Skeletal muscle cell (primary cell): ENCODE data around the gene GPSM3.
"Not testable (repeated sequence)": the region's sequence is repeated elsewhere in the genome, so short reads cannot be mapped to it uniquely, and the experiment has no call there.

ENCODE experiments used
- DNase-seq: peaks from one replicate; pipeline ENCODE4 v3.0.0-alpha.2; 2010; ENCODE audit warnings: low read depth
- H3K4me3 ChIP-seq: 2 replicates; pipeline ENCODE4 v1.5.1; 2011; ENCODE audit warnings: low read depth, mild to moderate bottlenecking, control low read depth, low read length, moderate library complexity

The GPSM3 gene

DNA sequence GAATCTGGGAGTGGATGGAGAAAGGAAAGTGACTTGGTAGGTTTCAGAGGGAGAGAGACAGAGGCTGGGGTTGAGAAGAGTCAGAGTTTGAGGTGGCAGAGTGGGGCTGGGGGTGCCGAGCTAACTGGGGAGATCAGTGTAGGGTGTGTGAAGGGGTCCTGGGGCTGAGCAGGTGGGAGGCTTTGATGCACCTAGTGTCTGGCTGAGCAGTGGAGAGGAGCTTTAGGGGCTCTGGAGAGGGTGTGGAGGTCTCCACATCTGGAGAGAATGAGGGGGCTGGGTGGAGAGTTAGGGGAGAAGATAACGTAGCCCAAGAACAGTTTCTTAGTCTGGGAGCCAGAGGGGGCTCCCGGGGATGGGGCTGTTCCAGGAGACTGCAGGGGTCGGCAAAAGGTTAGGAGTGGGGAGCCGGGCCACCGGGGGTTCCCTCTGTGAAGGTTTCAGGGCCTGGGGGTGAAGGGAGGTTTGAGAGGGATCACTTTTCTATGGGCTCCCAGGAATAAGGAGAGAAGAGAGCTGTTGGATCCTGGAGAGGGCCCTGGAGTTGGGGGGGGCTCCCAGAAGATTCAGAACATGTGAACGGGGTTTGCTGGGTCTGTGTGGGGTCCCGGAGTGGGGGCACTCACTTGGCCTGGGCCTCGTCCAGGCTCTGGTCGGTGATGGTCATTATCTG lies 3.2 kb downstream of the GPSM3 start:
- no peak for DNase-seq
- peak overlapping the region; percentile 78 for H3K4me3 ChIP-seq

DNA sequence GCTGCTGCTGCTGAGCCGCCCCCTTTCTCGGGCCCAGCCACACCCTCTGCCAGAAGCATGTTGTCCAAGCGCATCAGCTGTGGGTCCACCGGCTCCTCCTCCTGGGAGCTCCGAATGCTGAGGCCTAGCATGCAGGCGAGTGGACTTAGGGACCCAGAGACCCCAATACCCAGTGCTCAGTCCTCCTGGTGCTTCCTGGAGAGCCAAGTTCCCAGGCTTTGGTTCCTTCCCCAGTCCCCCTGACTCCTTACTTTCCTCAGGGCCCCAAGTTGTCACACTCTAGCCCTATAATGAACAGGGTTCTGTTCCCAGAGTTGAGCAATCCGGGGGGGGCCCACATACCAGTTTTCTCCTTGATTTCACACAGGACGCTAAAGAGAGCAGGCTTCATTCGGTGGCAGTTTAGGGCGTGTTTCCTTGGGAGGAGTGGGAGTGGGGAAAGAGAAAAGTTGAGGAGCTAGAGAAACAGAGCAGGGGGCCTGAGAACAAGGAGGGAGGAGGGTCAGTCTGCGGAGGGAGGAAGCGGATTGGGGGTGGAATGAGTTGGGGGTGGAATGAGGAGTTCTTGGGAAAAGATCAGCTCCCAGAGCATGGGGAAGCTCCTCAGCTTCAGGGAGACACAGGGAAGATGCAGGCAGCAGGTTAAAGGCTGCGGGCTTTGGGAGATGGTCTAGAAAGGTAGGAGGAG lies 3.9 kb downstream of the GPSM3 start:
- H3K4me3 ChIP-seq: peak overlapping the region; percentile 78
- DNase-seq: no peak

DNA sequence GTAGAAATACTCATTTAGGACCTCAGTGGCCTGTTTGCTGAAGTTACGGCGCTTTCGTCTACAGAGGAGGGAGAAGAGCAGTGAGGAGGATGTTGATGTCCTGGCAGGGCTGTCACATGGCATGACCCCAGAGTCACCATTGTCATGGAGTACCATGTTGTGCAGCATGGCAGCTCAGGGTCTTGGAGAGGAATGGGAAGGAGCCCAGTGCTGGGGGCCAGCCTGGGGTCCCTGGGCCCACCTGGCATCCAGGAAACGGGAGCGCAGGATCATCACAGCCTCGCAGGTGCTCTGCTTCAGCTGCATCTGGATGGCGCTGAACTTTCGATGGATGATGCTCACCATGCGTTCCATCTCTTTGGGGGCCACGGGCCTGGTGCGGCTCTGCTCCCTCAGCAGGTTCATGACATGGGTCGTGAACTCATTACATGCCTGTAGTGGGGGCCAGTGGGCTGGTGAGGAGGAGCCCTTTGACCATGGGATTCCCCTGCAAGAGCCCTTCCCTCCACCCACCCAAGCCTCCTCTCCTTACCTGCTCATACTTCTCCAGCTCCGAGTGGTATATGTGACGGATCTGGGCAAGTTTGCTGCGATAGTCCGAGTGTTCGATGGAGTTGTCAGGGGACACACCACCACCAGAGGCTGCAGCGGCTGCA lies 4.6 kb downstream of the GPSM3 start:
- DNase-seq: not testable (repeated sequence)
- peak overlapping the region; percentile 78 for H3K4me3 ChIP-seq

DNA sequence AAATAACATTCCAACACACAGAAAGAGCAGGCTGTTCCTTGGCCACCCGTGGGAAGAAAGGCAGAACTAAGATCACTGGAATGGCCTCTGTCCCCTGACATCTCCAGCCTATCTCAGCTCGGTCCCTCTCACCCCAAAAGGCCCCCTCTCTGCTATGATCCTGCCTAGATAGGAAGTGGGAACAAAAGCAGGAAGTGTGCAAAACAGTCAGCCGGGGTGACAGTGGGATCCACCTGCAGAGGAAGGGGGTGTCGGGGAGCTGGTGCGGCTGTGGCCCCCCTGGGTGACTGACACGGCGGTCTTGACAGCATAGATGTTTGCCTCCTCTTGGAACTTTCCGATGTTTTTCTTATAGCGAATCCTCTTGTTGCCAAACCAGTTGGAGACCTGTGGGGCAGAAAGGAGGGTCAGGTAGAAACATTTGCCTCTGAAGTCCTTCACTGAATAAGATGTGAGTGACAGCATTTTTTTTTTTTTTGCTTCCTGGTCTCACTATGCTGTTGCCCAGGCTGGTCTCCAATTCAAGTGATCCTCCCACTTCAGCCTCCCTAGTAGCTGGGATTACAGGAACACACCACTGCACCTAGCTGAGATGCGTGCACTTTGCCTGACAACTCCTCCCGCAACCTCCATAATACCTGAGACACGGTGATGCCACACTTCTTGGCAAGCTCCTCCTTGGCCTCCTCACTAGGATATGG lies 5.3 kb downstream of the GPSM3 start:
- no peak overlapping the region for H3K4me3 ChIP-seq
- no peak for DNase-seq

DNA sequence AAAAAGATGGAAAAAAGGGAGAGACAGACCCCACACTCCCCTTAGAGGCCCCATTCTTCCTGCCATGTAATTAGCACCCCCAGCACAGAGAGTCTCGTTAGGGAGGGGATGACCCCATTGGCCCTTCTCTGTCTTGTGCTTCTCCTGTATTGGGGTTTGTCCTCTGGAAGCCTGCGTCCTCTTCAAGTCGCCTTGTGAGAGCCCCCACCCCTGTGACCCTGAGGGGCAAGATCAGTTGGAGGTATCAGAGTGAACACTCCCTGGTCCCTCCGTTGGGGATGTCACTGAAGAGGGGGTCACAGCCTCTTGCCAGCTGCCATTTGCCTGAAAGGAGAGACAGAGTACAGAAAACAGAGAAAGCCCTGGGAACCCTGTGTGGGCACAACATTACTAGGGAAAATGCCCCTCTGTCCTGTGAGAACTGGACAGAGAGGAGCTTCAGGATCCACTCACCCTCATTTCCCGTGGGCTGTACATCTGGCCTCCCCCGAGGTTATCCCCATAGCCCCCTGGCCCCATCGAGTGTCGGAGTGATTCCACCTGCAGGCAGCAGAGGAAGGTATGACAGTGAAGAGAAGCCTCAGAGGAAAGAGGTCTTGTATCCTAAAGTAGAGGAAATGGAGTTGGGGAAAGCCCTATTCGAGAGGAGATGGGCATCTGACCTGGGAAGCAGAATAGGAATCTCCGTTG lies 6.1 kb downstream of the GPSM3 start:
- H3K4me3 ChIP-seq, DNase-seq: not testable (repeated sequence)

DNA sequence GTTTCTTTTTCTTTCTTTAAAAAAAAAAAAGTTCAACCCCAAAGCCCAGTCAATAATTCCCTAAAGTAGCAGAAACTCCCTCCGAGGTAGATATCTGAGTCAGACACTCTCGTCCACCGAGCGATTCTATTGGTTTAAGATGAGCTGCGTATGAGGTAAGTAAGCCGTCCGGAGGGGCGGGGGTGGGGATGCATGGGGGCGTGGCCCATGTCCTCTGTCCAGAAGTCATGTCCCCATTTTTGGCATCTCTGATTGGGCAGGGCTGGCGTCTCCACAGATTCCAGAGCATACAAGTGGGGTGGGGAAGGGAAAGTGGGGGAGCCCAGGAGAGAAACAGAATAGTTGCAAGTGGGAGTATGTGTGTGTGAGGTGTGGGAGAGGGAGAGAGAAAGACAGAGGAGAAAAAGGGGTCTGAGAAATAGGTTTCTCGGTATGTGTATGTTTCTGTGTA lies 6.7 kb downstream of the GPSM3 start:
- not testable (repeated sequence) for H3K4me3 ChIP-seq
- DNase-seq: peak; percentile 71

DNA sequence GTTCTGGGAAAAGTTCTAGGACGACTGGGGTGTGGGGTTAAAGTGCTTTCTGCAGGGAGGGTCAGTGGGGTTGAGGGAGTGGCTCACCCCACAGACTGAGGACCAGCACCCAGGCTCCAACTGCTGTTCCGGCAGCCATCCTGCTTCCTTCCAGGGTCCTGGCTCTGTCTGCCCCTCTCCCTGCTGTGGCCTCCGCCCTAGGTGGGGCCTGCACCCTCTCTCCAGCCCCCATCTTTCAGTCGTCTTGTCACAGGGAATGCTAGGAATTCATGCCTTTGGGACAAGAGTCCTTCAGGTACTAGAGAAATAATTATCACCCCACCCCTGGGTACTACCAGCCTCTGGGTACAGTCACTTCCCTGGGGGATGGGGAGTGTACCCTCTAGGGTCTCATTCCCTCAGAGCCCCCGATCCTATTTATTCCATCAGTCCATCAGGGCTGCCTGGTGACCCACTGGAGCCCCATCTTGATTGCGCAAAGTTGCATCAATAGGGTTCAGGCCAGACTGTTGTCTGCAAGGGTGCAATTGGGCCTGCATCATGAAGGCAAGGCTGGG lies 8.3 kb downstream of the GPSM3 start, which contains the start of gene AGER:
TSS of gene AGER (minus strand) at position 170 of the 557 bp plus-strand sequence. CDS start at position 139, 31 bp downstream.
- H3K4me3 ChIP-seq: no peak within 1 kb of the TSS
- DNase-seq: no peak

DNA sequence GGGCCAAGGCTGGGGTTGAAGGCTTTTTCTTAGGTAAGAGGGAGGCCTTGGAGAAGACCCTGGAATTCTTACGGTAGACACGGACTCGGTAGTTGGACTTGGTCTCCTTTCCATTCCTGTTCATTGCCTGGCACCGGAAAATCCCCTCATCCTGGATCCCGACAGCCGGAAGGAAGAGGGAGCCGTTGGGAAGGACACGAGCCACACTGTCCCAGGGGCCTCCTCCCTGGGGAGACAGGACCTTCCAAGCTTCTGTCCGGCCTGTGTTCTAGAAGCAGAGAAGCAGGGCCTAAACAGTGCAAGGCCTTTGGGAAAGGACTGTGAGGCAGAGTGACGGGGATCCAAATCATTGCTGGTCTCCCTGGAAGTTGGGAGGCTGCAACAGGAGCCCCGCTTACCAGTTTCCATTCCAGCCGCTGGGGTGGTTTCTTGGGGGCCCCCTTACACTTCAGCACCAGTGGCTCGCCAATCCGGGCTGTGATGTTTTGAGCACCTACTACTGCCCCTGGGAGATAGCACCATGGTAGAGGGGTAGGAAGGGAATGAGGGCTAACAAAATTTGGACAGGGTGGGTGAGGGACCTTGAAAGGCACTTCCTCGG lies 8.9 kb downstream of the GPSM3 start:
- H3K4me3 ChIP-seq: no peak overlapping the region

DNA sequence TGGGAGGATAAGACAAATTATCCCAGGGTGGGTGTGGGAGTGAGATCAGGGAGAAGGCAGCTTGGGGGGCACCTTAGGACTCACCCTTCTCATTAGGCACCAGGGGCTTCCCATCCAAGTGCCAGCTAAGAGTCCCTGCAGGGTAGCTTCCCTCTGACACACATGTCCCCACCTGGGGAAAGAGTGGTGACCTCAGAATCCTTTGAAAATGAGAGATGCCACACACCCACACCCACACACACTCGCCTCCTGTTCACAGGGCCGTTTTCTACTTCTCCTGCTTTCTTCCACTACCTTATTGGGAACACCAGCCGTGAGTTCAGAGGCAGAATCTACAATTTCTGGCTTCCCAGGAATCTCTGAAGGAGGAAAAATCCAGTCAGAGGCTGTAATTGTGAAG lies 9.4 kb downstream of the GPSM3 start:
- H3K4me3 ChIP-seq: no peak overlapping the region
- no peak for DNase-seq

More for the DNA sequence above, 8.9 kb downstream of the GPSM3 start:
- no peak for DNase-seq

DNA sequence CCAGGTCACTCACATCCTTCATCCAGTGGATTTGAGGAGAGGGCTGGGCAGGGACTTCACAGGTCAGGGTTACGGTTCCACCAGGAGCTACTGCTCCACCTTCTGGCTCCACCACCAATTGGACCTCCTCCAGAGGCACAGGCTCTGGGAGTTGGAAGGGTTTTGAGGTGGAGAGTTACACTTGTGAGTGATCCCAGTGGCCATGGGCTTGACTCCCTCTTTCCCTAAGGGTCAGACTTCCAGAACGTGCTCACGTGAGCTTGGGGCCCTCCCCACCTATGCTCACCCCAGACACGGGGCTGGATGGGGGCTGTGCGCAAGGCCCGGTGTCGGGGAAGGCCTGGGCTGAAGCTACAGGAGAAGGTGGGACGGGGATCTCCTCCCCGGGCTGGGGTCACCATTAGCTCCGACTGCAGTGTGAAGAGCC lies 9.9 kb downstream of the GPSM3 start:
- no peak overlapping the region for H3K4me3 ChIP-seq
- DNase-seq: no peak

DNA sequence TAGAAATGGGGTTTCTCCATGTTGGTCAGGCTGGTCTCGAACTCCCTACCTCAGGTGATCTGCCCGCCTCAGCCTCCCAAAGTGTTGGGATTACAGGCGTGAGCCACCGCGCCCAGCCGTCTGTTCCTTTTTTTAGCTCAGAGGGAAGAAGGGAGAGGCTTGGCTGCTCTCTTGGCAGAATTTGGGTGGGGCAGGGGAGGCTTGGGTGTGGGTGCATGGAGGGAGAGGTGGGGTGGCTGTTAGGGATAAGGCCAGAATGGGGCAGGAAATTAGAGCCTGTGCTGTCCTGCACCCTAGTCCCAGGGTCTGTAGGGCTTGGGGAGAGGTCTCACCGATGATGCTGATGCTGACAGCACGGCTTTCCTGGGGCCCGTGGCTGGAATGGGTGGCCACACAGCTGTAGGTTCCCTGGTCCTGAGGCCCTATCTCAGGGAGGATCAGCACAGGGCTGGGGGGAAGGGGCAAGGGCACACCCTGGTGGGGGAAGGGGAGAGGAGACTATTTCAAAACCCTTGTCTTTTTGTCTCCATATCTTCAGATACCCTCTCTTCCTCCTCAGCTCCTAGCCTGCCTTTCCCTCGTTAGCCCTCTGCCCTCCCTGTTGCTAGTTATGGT lies 10.4 kb downstream of the GPSM3 start:
- H3K4me3 ChIP-seq: no peak overlapping the region
- no peak for DNase-seq

DNA sequence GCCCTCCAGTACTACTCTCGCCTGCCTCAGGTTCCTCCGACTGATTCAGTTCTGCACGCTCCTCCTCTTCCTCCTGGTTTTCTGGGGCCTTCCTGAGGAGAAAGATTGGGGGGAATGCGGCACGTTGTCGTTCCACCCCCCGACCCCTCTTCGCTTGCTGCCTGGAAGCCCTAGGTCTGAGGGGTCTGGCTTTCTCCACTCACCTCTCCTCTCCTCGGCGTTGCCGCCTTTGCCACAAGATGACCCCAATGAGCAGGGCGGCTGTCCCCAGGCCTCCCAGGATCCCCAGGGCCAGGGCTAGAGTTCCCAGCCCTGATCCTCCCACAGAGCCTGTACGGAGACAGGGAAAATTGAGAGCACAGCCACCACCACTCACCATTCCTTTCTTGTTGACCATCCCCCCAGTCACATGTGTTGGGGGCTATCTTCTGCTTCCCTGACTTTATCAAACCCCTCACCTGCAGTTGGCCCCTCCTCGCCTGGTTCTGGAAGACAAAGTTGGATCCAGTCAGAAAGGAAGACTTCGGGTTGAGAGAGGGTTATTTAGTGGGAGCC lies 11.2 kb downstream of the GPSM3 start:
- no peak overlapping the region for H3K4me3 ChIP-seq
- DNase-seq: no peak

DNA sequence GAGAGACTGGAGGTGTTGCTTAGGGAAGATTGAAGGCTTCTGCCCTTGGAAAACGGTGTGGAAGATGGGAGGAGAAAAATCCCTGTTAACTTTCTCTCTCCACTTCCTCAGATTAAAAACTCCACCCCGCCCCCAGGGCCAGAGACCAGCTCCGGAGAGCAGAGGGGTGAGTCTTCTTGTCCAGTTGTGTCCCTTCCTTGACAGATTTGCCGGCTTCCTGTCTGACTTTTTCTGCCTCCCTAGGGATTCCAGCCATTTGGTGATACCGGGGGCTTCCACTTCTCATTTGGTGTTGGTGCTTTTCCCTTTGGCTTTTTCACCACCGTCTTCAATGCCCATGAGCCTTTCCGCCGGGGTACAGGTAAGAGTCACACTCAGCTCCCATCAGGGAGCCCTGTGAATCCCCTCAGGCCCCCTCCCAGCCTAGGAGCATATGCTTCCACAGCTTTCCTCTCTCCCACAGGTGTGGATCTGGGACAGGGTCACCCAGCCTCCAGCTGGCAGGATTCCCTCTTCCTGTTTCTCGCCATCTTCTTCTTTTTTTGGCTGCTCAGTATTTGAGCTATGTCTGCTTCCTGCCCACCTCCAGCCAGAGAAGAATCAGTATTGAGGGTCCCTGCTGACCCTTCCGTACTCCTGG lies 12.6 kb downstream of the GPSM3 start:
- DNase-seq: no peak
- no peak overlapping the region for H3K4me3 ChIP-seq

DNA sequence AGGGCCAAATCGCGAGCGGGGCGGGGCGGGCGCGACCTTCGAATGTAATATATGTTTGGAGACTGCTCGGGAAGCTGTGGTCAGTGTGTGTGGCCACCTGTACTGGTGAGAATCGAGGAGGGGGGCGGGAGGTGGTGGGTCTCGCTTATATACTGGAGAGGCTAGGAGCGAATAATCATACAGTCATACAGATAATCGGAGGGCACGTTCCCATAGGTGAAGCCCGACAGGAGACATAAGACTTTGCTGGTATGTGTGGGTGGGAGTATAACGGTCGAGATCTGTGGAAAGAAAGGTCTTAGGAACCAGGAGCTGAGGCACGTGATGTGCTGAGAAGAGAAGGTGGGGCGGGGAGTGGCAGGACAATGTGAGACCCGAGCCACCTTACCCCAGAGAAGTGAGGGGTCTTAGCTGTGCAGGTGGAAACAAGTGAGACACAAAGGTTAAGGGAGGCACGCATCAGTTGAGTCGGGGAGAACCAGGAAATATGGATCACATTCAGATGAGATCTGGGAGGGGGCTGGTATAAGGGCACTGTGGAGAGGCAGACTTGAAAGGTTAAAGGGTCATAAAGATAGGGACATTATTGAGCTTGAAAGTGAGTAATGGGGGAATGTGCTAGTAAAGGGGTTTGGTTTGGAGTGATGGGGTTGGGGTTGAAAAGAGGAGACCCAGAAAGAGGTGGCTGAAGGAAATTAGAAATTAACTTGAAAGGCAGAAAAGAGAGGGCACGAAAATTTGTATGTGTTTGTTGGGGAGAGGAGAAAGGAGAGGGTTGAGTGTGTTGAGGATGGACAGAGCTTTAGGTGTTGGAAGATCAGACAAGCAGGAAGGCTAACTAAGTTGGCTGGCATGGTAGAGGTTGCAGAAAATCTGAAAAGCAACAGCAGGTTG lies 13.6 kb downstream of the GPSM3 start:
- H3K4me3 ChIP-seq: peak overlapping the region; percentile 99
- DNase-seq: no peak

DNA sequence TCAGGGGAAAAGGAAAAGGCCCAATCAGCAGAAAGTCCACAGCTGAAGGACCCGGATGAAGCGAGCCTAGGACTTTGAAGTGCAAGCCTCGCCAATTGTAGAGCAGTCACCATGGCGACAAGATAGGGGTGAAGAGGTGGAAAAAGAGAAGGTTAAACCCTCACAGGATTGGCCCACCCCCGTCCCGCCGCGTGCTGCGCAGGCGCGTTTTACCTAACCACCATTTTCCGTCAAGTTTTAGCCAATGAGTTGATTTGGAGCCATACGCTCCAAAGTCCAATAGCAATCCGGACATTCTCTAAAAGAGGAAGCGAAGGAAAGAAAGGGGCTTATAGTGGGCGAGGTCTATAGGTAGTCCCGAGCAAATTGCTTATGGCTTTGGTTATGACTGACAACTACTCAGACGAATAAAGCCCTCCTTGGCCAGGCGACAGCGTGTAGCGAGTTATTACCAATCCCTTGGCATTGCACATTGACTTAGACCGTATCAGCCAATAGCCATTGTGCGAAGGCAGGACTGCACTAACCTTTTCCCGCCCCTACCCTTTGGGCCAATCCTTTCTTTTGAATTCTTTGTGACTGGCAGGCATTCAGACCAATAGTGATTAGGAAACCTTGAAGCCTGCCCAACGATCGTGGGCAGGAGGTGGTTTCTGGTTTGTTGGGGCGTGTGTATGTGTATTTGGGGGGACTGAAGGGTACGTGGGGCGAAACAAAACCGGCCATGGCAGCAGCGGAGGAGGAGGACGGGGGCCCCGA lies 14.5 kb downstream of the GPSM3 start, which contains the start of gene RNF5:
TSS of gene RNF5 (plus strand) at position 618 of the 759 bp plus-strand sequence. CDS start at position 725, 107 bp downstream.
- peak within 1 kb of the TSS; percentile 99 for H3K4me3 ChIP-seq
- peak; percentile 100 for DNase-seq
